ENCODE results near the gene DDX56.
A peak's percentile ranks its signal among the peaks of the same experiment; 100 is the strongest.
"Not testable (repeated sequence)": the region's sequence is repeated elsewhere in the genome, so short reads cannot be mapped to it uniquely, and the experiment has no call there.

DDX56 gene

GRCh38 chr7:44567884-44568283 is 5.8 kb downstream of the DDX56 start:
- no peak overlapping the region for H3K4me3 ChIP-seq (ENCODE audit: low read depth, low read length)
- TF ChIP-seq CTCF (IDR thresholded peaks at IDR 0.05; ENCODE audit: low read depth, low read length), result no peak

- no peak for TF ChIP-seq CTCF (IDR thresholded peaks at IDR 0.05; ENCODE audit: low read depth, low read length)
- H3K4me3 ChIP-seq (ENCODE audit: low read depth, low read length), result no peak overlapping the region
Measured at GRCh38 chr7:44566680-44567079, 7.0 kb downstream of the DDX56 start.

GRCh38 chr7:44565795-44566559 is 7.7 kb downstream of the DDX56 start:
- no peak for TF ChIP-seq CTCF (IDR thresholded peaks at IDR 0.05; ENCODE audit: low read depth, low read length)
- H3K4me3 ChIP-seq (ENCODE audit: low read depth, low read length), result no peak overlapping the region

GRCh38 chr7:44565097-44565794 is 8.5 kb downstream of the DDX56 start:
- TF ChIP-seq CTCF (IDR thresholded peaks at IDR 0.05; ENCODE audit: low read depth, low read length), result peak; percentile 99
- H3K4me3 ChIP-seq (ENCODE audit: low read depth, low read length), result no peak overlapping the region

GRCh38 chr7:44564606-44565005 is 9.1 kb downstream of the DDX56 start:
- H3K4me3 ChIP-seq (ENCODE audit: low read depth, low read length), result no peak overlapping the region

GRCh38 chr7:44563171-44563679 is 10.5 kb downstream of the DDX56 start:
- TF ChIP-seq CTCF (IDR thresholded peaks at IDR 0.05; ENCODE audit: low read depth, low read length), result no peak

More at GRCh38 chr7:44564606-44565005, 9.1 kb downstream of the DDX56 start:
- TF ChIP-seq CTCF (IDR thresholded peaks at IDR 0.05; ENCODE audit: low read depth, low read length), result no peak

GRCh38 chr7:44562622-44562962 is 11.1 kb downstream of the DDX56 start:
- not testable (repeated sequence) for H3K4me3 ChIP-seq (ENCODE audit: low read depth, low read length)

More at GRCh38 chr7:44563171-44563679, 10.5 kb downstream of the DDX56 start:
- H3K4me3 ChIP-seq (ENCODE audit: low read depth, low read length), result no peak overlapping the region

Measured in WI38 (cell line).